ENCODE data around the gene OR8H3. TPM values are rescaled to one million over a fixed set of nuclear protein-coding genes. Genes with fewer than 3 reads are reported as not detected.
"Not testable (repeated sequence)": the region's sequence is repeated elsewhere in the genome, so short reads cannot be mapped to it uniquely, and the experiment has no call there.

The OR8H3 gene, protein sequence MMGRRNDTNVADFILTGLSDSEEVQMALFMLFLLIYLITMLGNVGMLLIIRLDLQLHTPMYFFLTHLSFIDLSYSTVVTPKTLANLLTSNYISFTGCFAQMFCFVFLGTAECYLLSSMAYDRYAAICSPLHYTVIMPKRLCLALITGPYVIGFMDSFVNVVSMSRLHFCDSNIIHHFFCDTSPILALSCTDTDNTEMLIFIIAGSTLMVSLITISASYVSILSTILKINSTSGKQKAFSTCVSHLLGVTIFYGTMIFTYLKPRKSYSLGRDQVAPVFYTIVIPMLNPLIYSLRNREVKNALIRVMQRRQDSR
- not detected for total RNA-seq

DNA sequence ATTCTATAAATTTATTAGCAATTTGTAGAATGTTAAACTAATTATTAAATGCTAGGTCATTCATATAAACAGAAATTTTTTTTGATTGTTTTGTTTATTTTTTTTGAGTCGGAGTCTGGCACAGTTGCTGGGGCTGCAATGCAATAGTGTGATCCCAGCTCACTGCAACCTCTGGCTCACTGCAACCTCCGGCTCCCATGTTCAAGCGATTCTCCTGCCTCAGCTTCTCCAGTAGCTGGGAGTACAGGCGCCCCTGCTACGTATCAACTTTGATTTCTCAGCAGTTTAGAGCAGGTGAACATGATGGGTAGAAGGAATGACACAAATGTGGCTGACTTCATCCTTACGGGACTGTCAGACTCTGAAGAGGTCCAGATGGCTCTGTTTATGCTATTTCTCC is at the start of gene OR8H3:
OR8H3 (plus strand) TSS at position 301 of the 400 bp plus-strand sequence; CDS start at position 301, 0 bp downstream.
- no peak for ATAC-seq

DNA sequence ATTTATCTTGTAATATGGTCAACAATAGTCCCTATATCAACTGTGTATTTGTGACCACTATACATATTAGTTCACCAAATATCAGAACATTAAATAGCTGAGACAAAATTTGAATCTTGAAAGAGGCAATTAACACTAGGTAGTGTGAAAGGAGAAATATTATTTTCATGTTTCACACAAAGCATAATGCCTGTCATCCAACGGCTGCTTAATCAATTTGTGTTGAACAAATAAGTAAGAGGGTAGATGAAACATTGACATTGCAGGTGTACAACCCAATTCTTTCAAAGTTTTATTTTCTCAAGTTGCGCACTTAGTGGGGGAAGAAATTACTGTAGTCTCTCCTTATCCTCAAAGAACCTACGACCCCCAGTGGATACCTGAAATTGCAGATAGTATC is 32.5 kb upstream of the OR8H3 start:
- ATAC-seq = no peak

DNA sequence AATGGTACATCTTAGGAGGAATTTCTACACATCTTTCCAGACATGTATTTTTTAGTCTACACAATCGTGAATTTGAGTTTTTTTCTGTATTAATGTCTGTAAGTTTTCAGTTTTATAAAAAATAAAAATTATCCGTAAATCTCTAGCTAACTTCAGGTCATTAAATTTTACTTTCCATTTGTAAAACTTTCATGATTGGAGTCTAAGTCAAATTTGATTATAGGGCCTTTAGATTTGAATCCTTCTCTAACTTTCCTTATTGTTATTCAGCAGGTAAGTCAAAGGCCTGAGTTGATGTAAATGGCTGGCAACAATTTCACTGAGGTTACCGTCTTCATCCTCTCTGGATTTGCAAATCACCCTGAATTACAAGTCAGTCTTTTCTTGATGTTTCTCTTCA is 29.2 kb upstream of the OR8H3 start, which contains the start of gene OR8I2:
OR8I2 (plus strand) TSS at position 301 of the 400 bp plus-strand sequence; CDS start at position 301, 0 bp downstream.
- ATAC-seq = no peak

DNA sequence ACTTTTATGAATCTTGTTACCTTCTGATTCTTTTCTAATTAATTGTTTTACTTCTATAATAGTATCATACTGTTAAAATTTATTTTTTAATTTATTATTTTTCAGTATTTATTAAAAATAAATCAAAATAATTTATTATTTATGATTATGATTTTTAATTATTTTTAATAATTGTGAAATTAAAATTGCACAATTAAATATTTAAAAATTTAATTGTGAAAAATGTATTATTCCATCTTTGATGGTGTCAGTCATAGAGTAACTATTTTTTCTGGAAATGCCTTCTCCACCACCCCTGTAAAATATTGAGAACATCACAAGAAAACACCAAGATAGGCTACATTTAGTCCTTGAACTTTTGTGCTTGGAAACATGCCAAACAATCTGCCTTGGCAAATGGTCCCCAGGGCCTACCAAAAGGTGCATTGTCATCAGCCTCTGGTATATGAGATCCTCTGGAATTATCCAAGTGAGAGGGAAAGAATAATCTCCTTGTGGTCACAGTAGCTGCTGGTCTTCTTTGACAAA is 18.9 kb upstream of the OR8H3 start, which contains the start of gene OR8H2:
OR8H2 (plus strand) TSS at position 478 of the 528 bp plus-strand sequence. CDS start 1,356 bp downstream, outside the sequence.
- no peak for ATAC-seq

DNA sequence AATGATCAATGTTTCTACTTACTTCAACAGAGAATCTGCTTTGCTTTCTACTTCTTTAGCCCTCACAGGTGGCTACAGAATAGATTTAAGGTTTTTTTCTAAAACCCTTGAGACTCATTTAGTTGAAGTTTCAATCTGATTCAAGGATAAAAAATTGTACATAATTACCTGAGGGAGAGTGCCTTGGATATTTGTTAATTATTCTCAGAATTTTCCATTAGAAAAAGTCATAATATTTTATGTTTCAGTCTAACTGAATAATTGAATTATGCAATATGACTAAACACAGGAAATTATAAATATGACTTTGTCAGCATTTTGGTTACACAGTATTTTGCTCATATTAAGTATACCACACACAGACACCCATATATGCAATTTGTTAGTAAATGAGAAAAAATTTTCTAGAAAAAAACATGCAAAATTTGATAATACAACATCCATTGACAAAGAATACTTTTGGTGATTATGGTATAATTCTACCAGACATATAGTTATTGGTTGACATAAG is 18.0 kb downstream of the OR8H3 start, which contains the start of gene OR8J3:
OR8J3 (minus strand) TSS at position 51 of the 511 bp plus-strand sequence. CDS start 2,483 bp downstream, outside the sequence.
- no peak for ATAC-seq

DNA sequence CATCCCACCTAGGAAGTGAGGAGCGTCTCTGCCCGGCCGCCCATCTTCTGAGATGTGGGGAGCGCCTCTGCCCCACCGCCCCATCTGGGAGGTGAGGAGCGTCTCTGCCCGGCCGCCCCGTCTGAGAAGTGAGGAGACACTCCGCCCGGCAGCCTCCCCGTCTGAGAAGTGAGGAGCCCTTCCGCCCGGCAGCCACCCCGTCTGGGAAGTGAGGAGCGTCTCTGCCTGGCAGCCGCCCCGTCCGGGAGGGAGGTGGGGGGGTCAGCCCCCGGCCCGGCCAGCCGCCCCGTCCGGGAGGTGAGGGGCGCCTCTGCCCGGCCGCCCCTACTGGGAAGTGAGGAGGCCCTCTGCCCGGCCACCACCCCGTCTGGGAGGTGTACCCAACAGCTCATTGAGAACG is 21.5 kb downstream of the OR8H3 start:
- ATAC-seq = not testable (repeated sequence)

DNA sequence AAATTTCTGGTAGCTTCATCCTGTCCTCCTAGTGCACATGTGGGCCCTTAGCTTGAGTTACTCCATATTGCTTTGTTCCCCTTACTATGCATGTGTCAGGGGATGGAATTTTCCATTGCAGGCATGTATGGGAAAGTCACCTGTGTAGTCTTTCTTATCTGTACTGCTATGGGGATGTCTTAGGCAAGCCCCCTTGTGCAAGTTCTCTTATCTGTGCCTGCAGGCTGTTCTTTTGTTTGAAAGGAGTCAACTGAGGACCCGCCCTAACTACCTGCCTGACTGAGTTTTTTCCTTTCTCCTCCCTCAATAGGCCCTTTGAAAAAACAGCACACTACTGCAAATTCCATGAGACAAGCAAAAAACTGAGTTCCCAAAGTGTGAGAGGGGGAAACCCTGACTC is 29.2 kb downstream of the OR8H3 start:
- no peak for ATAC-seq

DNA sequence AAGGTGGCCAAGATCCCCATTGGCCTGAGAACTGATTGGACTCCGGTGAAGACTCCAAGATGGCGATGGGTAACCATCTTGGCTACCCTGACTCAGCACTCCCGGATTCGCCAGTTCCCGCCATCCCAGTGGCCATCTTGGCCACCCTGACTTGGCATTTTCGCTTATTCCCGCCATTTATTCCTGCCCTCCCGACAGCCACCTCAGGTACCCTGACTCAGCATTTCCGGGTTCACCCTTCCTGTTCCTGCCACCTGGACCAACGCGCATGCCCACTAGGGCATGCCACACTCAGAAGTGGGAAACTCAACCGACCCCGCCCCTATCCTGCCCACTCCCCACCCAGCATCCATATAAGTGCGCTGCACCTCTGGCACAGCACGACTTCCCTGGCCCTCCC is 30.2 kb downstream of the OR8H3 start:
- ATAC-seq = no peak

DNA sequence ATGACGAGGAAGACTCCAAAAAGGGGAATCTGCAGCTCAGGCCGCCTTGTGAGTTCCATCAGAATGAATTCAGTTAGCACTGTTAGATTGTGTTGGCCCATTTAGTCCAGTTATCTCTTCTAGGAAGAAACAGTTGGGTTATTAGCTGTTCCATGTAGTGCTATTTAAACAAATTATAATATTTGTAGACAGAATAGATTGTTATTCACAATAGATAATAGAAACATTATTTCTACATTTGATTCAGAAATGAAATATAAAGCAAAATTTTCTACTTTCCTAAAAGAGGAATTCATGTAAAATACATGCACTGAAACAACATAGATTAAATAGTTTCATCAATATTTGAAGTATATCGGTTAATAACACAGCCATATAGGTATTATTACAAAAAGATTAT is 38.0 kb downstream of the OR8H3 start, which contains the start of gene OR8K5:
OR8K5 (minus strand) TSS at position 101 of the 400 bp plus-strand sequence; CDS start at position 101, 0 bp downstream.
- ATAC-seq = no peak

DNA sequence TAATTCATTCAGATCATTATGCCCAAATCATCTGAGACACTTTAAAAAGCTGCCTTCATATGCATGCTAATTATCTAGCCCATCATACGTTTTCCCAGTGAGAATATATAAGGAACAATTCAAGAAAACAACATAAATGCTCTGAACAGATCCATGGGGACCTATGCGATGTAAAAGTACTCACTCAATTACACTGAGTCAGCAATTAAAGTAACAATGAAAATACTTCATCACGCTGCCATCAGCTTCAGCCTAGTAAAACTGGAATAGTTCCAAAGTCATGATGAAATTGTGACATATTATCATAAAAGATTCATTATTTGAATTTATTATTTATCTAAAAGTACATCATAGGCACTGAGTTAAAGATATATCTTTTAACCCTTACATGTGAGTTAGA is 41.6 kb downstream of the OR8H3 start:
- ATAC-seq = no peak

DNA sequence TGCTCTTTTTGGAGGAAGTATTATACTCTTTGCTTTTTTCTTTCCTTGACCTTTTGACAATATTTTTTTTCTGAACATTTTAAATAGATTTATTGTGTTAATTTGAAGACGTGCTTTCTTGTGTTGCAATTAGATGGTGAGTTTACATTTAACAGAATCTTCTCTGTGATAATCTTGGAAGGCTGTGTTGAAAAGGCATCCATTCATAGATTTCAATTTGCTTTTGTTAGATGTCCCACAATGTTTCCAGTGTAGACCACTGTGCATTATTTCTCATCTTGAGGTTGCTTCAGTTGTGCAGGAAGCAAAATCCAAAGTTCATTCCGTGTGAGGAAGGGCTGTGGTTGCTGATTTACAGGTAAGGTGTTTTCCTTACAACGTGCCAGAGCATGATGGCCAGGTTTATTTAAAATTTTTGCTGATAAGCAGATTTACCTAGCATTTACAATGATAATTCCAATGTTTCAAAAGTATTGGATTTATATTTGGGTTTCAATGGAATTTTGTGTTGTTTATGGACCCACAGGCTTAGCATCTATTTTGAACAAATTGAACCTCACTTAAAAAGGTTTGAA is 50.2 kb downstream of the OR8H3 start:
- ATAC-seq = no peak

Other genes with a start within 250 kb of the OR8H3 start
- not detected for gene TRIM51, start 239.1 kb upstream of the OR8H3 start, total RNA-seq
- gene OR5W2, start 207.8 kb upstream of the OR8H3 start, total RNA-seq = not detected
- not detected for gene OR5I1, start 186.0 kb upstream of the OR8H3 start, total RNA-seq
- gene OR10AG1, start 152.4 kb upstream of the OR8H3 start, total RNA-seq = not detected
- gene OR5F1, start 127.7 kb upstream of the OR8H3 start, total RNA-seq = not detected
- gene OR5AS1, start 94.7 kb upstream of the OR8H3 start, total RNA-seq = not detected
- not detected for gene OR8I2, start 29.1 kb upstream of the OR8H3 start, total RNA-seq
- gene OR8H2, start 18.7 kb upstream of the OR8H3 start, total RNA-seq = not detected
- not detected for gene OR8J3, start 17.8 kb downstream of the OR8H3 start, total RNA-seq
- not detected for gene OR8K5, start 37.9 kb downstream of the OR8H3 start, total RNA-seq
- gene OR5J2, start 54.2 kb downstream of the OR8H3 start, total RNA-seq = not detected
- gene OR5T2, start 111.9 kb downstream of the OR8H3 start, total RNA-seq = not detected
- gene OR5T3, start 129.9 kb downstream of the OR8H3 start, total RNA-seq = not detected
- not detected for gene OR5T1, start 151.8 kb downstream of the OR8H3 start, total RNA-seq
- not detected for gene OR8H1, start 169.9 kb downstream of the OR8H3 start, total RNA-seq
- gene OR8K3, start 192.8 kb downstream of the OR8H3 start, total RNA-seq = not detected
- not detected for gene OR8K1, start 223.7 kb downstream of the OR8H3 start, total RNA-seq
- gene OR8J1, start 231.9 kb downstream of the OR8H3 start, total RNA-seq = not detected

Measured in esophagus mucosa (tissue), 1 donor.